Hindlimb muscle (tissue), 1 donor: ENCODE measurements around the gene TES. TPM values are rescaled to one million over a fixed set of nuclear protein-coding genes. Genes with fewer than 3 reads are reported as not detected.
"Not testable (repeated sequence)": the region's sequence is repeated elsewhere in the genome, so short reads cannot be mapped to it uniquely, and the experiment has no call there.

Experiments
- DNase-seq: peaks from one replicate; pipeline ENCODE4 v3.0.0-alpha.2; 2013
- polyA plus RNA-seq: library from polyadenylated mRNA; unstranded; fragments of 120-200 nt; gene quantifications from one replicate; pipeline ENCODE4 v1.2.1, GENCODE V29; 2013; ENCODE audit not compliant: insufficient read length

Gene TES
- polyA plus RNA-seq, 1 donor, result 13.1 TPM

DNA sequence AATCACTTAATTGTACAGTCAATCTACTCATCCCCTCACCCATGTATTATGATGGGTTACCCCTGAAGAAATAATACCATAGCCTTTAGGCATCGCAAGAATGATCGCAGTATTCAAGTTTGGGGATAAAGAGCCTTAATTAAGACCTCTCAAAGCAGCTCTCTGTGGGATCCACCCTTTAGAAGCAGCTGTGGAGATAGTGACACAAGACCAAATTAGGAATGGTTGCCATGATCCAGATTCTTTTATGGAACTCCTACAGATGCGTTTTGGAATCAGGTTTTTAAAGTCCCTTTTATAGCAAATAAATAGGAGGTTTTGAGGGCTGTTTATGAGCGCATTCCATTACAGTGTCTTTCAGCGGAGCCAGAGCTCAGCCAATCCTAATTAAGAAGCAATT, 12.2 kb downstream of the TES start:
- DNase-seq, result no peak

DNA sequence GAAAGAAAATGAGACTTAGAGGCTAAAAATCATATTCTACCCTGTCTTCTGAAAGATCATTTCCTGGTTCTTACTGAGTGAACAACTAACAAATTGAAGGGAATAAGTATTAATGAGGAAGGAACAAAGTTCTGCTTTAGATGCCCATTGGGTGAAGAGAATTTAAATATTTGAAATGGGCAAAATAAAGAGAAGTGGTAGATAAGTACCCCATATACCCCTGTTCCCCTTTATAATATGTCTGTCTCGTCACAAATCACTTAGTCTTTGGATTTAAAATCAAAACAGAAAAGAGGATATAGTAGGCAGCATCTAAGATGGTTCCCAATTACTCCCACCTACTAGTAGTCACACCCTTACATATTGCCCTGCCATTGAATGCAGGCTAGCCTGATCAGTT, 13.2 kb downstream of the TES start:
- no peak for DNase-seq

- no peak for DNase-seq
Observed at GRCh38 chr7:116224492-116225098, 14.3 kb downstream of the TES start.

DNA sequence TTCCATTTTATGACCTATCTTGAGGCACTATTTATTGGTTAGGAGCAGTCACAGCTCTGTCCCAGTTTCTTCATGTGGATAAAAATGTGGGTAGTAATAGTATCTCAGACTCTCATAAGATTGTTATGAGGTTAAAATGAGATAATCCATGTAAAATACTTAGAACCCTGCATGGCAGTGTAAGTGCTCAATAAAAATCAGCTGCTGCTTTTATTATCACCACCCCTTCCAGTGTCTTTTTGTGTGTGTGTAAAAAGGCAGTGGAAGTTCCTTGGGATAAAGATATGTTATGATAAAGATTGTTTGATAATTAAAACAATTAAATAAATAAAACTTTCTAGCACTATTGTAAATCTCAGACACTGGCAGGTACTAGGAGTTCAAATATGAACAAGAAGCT, 15.5 kb downstream of the TES start:
- DNase-seq, result no peak

GRCh38 chr7:116226664-116227063, 16.3 kb downstream of the TES start:
- no peak for DNase-seq

DNA sequence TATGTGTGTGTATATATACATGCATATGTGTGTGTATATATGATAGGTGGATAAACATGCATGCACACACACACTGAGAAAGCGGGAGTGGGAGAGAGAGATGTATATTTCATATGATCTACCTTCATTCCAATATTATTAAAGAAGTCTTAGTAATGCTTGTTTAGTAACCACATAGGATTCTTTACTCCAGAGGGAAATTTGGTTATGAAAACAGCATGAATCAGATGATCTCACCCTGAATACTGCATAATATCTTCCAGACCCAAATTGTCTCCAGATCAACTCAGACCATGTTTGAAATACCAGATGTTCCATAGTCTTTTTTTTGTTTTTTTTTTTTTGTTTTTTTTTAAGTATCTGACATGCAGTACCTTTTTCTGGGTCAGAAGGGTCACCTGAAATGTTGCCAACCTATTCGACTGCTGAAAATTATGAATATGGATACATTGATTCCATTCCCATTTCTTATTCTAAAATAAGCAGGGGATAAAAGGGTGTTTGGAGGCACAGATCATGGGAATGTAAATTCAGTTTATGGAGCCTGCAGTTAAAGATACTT, 17.4 kb downstream of the TES start:
- peak; percentile 57 for DNase-seq

- DNase-seq, result no peak
Observed at GRCh38 chr7:116228241-116228640, 17.9 kb downstream of the TES start.

- no peak for DNase-seq
Observed at GRCh38 chr7:116229366-116229765, 19.0 kb downstream of the TES start.

GRCh38 chr7:116230191-116231005, 20.1 kb downstream of the TES start:
- no peak for DNase-seq

DNA sequence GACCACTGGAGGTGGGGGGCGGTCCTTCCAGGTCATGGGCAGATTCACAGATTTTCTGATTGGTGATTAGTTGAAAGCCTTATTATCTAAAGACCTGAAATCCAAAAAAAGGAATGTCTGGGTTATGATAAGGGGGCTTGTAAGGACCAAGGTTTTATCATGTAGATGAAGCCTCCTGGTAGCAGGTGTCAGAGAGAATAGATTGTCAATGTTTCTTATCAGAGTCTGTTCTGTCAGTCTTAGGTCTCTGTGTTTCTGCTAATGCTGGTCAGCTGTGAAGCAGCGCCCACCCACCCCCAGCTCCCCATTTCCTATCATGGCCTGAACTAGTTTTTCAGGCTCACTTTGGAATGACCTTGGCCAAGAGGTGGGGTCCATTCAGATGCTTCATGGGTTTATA, 21.2 kb downstream of the TES start:
- no peak for DNase-seq

- DNase-seq, result no peak
Observed at GRCh38 chr7:116231949-116232348, 21.6 kb downstream of the TES start.

- DNase-seq, result no peak
Observed at GRCh38 chr7:116232350-116232749, 22.0 kb downstream of the TES start.

- DNase-seq, result no peak
Observed at GRCh38 chr7:116232920-116233319, 22.6 kb downstream of the TES start.

DNA sequence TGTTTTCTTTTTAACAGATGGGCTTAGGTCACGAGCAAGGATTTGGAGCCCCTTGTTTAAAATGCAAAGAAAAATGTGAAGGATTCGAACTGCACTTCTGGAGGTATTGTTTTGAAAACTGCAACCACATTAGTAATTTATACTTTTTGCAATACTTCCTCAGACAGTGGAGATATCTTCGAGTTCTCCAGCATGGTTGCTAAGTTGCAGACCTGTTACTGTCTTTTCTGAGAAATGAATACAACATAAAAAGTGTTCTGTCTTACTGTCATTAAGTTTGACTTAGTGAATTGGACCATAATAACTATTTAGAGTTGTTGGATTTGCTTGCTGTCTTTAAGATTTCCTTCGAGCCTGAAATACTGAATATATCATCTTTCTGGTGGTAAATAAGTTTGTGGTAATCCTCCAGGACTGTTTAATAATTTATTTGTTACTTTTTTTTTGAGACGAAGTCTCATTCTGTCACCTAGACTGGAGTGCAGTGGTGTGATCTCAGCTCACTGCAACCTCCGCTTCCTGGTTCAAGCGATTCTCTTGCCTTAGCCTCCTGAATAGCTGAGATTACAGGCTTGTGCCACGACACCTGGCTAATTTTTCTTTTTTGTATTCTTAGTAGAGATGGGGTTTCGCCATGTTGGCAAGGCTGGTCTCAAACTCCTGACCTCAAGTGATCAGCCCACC, 24.3 kb downstream of the TES start:
- no peak for DNase-seq

DNA sequence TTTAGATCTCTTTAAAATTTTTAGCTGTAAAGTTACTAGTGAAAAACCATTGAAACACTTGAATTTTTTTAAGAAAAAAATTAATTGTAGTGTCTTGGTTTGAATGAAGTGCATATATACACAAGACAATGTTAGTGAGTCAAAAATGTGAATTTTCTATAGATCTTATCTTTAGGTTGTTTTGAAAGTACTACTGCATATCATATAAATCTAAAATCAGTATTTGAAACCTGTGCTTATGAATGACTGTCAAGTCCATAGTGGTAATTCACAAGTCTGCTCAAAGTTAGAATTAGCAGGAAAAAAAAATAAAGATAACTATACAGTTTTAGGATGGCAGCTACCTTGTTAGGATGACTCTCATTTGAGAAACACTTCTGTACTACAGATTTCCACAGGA, 25.0 kb downstream of the TES start:
- no peak for DNase-seq

GRCh38 chr7:116236020-116236630, 25.8 kb downstream of the TES start:
- no peak for DNase-seq

- no peak for DNase-seq
Observed at GRCh38 chr7:116239020-116239419, 28.7 kb downstream of the TES start.

GRCh38 chr7:116239434-116239833, 29.1 kb downstream of the TES start:
- no peak for DNase-seq

DNA sequence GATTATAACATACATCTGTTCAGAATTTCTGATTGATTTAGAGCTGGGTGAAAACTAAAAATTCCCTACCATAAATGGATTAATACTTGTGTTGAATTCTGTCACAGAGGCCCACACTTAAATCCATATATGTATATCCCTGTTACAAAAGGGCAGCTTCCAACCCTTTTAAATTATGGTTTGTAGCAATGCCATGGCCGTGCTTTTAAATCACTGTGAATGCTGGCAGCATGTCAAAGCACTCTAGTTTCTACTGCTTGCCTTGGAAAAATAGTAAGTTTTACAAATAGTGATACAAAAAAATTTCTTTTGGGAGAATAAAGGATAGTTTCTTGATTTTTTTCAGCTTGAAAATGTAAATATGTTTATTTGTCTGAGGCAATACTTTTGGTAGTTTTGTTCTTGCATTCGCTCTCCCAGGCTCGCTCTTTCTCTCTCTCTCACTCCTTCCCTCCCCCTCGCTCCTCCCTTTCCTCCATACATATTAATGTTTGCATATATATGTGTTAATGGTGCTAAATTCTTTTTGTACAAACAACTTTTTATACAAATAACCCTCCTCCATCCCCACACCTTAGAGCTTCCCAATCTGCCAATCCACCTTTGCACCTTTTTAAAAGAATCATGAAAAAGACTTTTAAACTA, 29.8 kb downstream of the TES start:
- no peak for DNase-seq

GRCh38 chr7:116241291-116241690, 31.0 kb downstream of the TES start:
- no peak for DNase-seq

DNA sequence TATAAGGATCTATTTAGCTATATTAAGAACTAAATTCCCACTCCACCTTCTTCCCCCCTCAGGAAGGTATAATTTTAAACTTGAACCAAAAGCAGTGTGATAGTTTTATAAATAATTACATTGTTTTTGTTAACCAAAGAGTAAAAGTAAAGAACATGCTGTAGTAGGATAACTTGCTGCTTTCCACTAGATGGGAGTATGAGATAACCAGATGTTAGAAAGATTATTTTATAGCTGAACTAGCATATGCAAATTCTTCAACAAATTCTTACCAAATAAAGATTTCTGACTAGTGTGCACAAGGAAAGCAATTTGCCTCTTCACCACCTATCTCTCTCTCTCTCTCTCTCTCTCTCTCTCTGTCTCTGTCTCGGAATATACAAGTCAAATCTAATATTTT, 31.8 kb downstream of the TES start:
- DNase-seq, result no peak

DNA sequence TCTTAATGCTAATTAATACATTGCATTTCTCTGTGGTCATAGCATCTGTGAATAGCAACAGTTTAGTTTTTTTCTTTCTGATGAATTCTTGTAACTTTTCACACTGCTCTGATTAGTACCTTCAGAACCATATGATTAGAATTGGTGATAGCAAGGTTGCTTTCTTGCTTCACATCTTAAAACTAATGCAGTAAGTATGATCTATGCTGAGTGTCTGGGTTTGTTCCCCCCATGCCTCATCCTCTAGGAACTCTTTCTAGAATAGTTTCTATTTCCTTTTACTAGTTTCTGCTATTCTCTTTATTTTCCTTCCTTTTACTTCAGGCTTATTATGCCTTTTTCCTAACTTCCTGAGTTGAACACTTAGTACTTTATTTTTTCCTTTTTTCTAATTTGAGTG, 32.4 kb downstream of the TES start:
- DNase-seq, result no peak

DNA sequence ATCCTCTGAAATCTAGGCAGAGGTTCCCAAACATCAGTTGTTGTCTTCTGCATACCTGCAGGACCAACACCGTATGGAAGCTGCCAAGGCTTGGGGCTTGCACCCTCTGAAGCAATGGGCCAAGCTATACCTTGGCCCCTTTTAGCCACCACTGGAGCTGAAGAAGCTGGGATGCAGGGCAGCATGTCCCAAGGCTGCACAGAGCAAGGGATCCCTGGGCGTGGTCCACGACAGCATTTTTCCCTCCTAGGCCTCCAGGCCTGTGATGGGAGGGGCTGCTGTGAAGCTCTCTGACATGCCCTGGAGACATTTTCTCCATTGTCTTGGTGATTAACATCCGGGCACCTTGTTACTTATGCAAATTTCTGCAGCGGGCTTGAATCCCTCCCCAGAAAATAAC, 34.5 kb downstream of the TES start:
- DNase-seq, result not testable (repeated sequence)
